Testis (tissue), 2 donors: Measurements from ENCODE around the gene PCBP3.

Experiments
- CTCF ChIP-seq, 3 experiments: fragments of 450-650 bp in 2 of 3; fragments of 200-600 bp in 1 of 3; sonication (generic) in 1 of 3; IDR thresholded peaks; one replicate each; pipeline ENCODE4 v1.5.1; 2016 to 2019; ENCODE audit warnings: antibody characterized with exemption in 3 of 3, mild to moderate bottlenecking in 2 of 3, moderate library complexity in 1 of 3
- POLR2A ChIP-seq: fragments of 450-650 bp; IDR thresholded peaks from one replicate; pipeline ENCODE4 v1.6.1; 2017; ENCODE audit warnings: antibody characterized with exemption, mild to moderate bottlenecking, moderate library complexity

GRCh38 chr21:45781741-45782140 is 138.2 kb downstream of the PCBP3 start:
- TF ChIP-seq CTCF (IDR thresholded peaks at IDR 0.05) (no peak), POLR2A (no peak)
